ENCODE measurements around the gene RPS6KA2. TPM values are rescaled to one million over a fixed set of nuclear protein-coding genes. Genes with fewer than 3 reads are reported as not detected.

The RPS6KA2 gene
- total and polyA plus RNA-seq, 2 donors (not counting 1 experiment from before 2014, with no cell fraction given), result 2.2 to 16.0 TPM

- Histone ChIP-seq H3K4me3 (ENCODE audit: control extremely low read depth in 1 of 5, extremely low read depth in 1 of 5, insufficient read depth in 1 of 5, low read depth in 2 of 5, low read length in 4 of 5) (no peak overlapping the region), H3K79me2 (ENCODE audit: control insufficient read depth, insufficient read depth, low read length) (no peaks in the 10 kb centered on the region), H4K20me1 (ENCODE audit: control insufficient read depth, insufficient read depth, low read length, poor library complexity, severe bottlenecking) (no peaks in the 10 kb centered on the region), H3K9ac (ENCODE audit: low read length) (no peak overlapping the region), H3K36me3 (replicated peaks in 1 of 2; ENCODE audit: control extremely low read depth in 1 of 2, control insufficient read depth in 1 of 2, extremely low read depth in 1 of 2, insufficient read depth in 2 of 2, low read length in 1 of 2) (no peaks in the 10 kb centered on the region), H3K4me2 (replicated peaks; ENCODE audit: low read depth, low read length, poor library complexity, severe bottlenecking) (no peak overlapping the region), H3K4me1 (ENCODE audit: control insufficient read depth in 2 of 2, insufficient read depth in 2 of 2, low read length in 2 of 2) (no peaks in the 10 kb centered on the region), H3K27me3 (replicated peaks in 1 of 4; ENCODE audit: control extremely low read depth in 1 of 4, control insufficient read depth in 3 of 4, insufficient read depth in 4 of 4, low read length in 3 of 4) (peaks cover 0 to 2% (median 0%) of the 10 kb centered on the region in 4 experiments), H3K9me3 (ENCODE audit: control extremely low read depth in 1 of 3, control insufficient read depth in 2 of 3, insufficient read depth in 1 of 3, low read length in 2 of 3) (no peaks in the 10 kb centered on the region), H2AFZ (ENCODE audit: insufficient read depth, low read depth, low read length, poor library complexity, severe bottlenecking) (no peak overlapping the region), H3K27ac (ENCODE audit: low read length in 2 of 2) (no peak overlapping the region)
- Mint-ChIP-seq H3K27me3 (peaks cover 4% of the 10 kb centered on the region), H3K4me3 (no peak overlapping the region), H3K4me1 (no peaks in the 10 kb centered on the region), H3K9me3 (ENCODE audit: insufficient read depth) (no peaks in the 10 kb centered on the region), H3K27ac (no peak overlapping the region)
- ATAC-seq (ENCODE audit: low read depth) (no peak), DNase-seq (no peak)
- TF ChIP-seq EZH2 (IDR thresholded peaks at IDR 0.05; ENCODE audit: borderline replicate concordance, insufficient read depth, low read depth, low read length, poor library complexity, severe bottlenecking), result no peak
- WGBS (ENCODE audit: insufficient coverage), result 93% methylated on average over 7 of the region's 8 CpGs
- POLR2A ChIA-PET, result no interaction called here
- intact Hi-C loops (cut with micrococcal nuclease), result no loop called here
- CTCF ChIA-PET, result no interaction called here
Measured at GRCh38 chr6:166567813-166568212, 59.2 kb downstream of the RPS6KA2 start.

DNA sequence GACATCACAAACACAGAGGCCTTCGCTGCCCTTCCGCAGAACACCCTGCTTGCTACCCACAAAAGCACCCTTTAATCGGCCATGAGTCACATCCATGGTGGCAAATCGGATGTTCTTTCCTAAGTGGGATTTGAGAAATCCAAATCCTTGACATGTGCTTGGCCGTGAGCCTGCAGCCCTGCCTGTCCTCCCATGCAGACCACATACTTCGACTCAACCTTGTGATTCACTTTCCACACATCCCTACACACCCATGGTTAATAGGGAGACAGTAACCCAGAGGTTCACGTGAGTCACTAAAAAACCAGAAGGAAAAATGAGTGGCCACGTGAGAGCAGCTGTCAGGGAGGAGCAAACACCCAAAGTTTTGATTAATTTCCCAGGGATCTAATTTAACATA is 59.9 kb downstream of the RPS6KA2 start:
- POLR2A ChIA-PET, result no interaction called here
- H3K4me1 Mint-ChIP-seq, result no peaks in the 10 kb centered on the region
- CTCF ChIA-PET, result no interaction called here

More for the DNA sequence above, 59.9 kb downstream of the RPS6KA2 start:
- Mint-ChIP-seq H3K4me3 (no peak overlapping the region), H3K9me3 (ENCODE audit: insufficient read depth) (no peaks in the 10 kb centered on the region), H3K27me3 (peaks cover 4% of the 10 kb centered on the region), H3K27ac (no peak overlapping the region)
- DNase-seq, result no peak
- no peak for ATAC-seq (ENCODE audit: low read depth)
- H4K20me1 ChIP-seq (ENCODE audit: control insufficient read depth, insufficient read depth, low read length, poor library complexity, severe bottlenecking), result no peaks in the 10 kb centered on the region
- no peak overlapping the region for H3K4me3 ChIP-seq (ENCODE audit: control extremely low read depth in 1 of 5, extremely low read depth in 1 of 5, insufficient read depth in 1 of 5, low read depth in 2 of 5, low read length in 4 of 5)
- no peak overlapping the region for H3K27ac ChIP-seq (ENCODE audit: low read length in 2 of 2)
- no peak overlapping the region for H2AFZ ChIP-seq (ENCODE audit: insufficient read depth, low read depth, low read length, poor library complexity, severe bottlenecking)
- H3K4me2 ChIP-seq (replicated peaks; ENCODE audit: low read depth, low read length, poor library complexity, severe bottlenecking), result no peak overlapping the region
- peaks cover 0 to 6% (median 0%) of the 10 kb centered on the region in 4 experiments for H3K27me3 ChIP-seq (replicated peaks in 1 of 4; ENCODE audit: control extremely low read depth in 1 of 4, control insufficient read depth in 3 of 4, insufficient read depth in 4 of 4, low read length in 3 of 4)
- intact Hi-C loops (cut with micrococcal nuclease), result no loop called here
- H3K36me3 ChIP-seq (replicated peaks in 1 of 2; ENCODE audit: control extremely low read depth in 1 of 2, control insufficient read depth in 1 of 2, extremely low read depth in 1 of 2, insufficient read depth in 2 of 2, low read length in 1 of 2), result no peaks in the 10 kb centered on the region
- 100% methylated on average over 4 of the region's 8 CpGs for WGBS (ENCODE audit: insufficient coverage)
- no peak overlapping the region for H3K9ac ChIP-seq (ENCODE audit: low read length)
- TF ChIP-seq, protein P1, sequence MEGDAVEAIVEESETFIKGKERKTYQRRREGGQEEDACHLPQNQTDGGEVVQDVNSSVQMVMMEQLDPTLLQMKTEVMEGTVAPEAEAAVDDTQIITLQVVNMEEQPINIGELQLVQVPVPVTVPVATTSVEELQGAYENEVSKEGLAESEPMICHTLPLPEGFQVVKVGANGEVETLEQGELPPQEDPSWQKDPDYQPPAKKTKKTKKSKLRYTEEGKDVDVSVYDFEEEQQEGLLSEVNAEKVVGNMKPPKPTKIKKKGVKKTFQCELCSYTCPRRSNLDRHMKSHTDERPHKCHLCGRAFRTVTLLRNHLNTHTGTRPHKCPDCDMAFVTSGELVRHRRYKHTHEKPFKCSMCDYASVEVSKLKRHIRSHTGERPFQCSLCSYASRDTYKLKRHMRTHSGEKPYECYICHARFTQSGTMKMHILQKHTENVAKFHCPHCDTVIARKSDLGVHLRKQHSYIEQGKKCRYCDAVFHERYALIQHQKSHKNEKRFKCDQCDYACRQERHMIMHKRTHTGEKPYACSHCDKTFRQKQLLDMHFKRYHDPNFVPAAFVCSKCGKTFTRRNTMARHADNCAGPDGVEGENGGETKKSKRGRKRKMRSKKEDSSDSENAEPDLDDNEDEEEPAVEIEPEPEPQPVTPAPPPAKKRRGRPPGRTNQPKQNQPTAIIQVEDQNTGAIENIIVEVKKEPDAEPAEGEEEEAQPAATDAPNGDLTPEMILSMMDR (IDR thresholded peaks at IDR 0.05), result no peak
- TF ChIP-seq EZH2 (IDR thresholded peaks at IDR 0.05; ENCODE audit: borderline replicate concordance, insufficient read depth, low read depth, low read length, poor library complexity, severe bottlenecking), result no peak
- H3K4me1 ChIP-seq (ENCODE audit: control insufficient read depth in 2 of 2, insufficient read depth in 2 of 2, low read length in 2 of 2), result no peaks in the 10 kb centered on the region
- no peaks in the 10 kb centered on the region for H3K79me2 ChIP-seq (ENCODE audit: control insufficient read depth, insufficient read depth, low read length)
- H3K9me3 ChIP-seq (ENCODE audit: control extremely low read depth in 1 of 3, control insufficient read depth in 2 of 3, insufficient read depth in 1 of 3, low read length in 2 of 3), result no peaks in the 10 kb centered on the region

Data from B cell (primary cell).